Fibroblast of lung (primary cell): ENCODE measurements around the gene ZNF503.

Source experiments
- EZH2 ChIP-seq: IDR thresholded peaks from 2 replicates; pipeline ENCODE4 v1.5.1; 2012; ENCODE audit warnings: low read length, control low read depth, mild to moderate bottlenecking; ENCODE audit errors: missing control alignments
- TF ChIP-seq, protein P1 (sequence below), 2 donors: IDR thresholded peaks in 1 of 2; conservative IDR thresholded peaks in 1 of 2; 1 replicate in 1 of 2; 2 replicates in 1 of 2; pipeline ENCODE4 v1.5.1; 2011 to 2012; ENCODE audit warnings: low read length in 2 of 2, control low read depth in 1 of 2, inconsistent platforms in 1 of 2, low read depth in 1 of 2, mild to moderate bottlenecking in 1 of 2

DNA sequence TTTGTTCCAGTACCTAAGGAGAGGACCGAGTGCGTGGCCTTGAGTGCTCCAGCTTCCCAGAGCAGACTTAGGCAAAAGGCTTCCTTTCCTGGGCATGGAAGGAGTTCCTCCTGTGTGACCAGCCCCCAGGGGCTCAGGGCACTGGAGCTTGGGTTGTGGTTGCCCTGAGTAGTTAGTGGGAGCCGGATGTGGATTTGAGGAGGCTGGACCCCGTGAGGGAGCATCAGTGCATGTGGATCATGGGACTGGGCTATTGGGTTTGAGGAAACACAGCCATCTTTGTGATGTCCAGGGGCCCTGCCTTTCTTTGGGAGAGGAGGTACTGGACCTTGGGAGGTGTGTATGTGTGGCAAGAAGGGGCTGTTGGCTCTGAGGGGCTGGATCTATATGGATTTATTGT lies 38.2 kb upstream of the ZNF503 start:
- TF ChIP-seq, protein P1, sequence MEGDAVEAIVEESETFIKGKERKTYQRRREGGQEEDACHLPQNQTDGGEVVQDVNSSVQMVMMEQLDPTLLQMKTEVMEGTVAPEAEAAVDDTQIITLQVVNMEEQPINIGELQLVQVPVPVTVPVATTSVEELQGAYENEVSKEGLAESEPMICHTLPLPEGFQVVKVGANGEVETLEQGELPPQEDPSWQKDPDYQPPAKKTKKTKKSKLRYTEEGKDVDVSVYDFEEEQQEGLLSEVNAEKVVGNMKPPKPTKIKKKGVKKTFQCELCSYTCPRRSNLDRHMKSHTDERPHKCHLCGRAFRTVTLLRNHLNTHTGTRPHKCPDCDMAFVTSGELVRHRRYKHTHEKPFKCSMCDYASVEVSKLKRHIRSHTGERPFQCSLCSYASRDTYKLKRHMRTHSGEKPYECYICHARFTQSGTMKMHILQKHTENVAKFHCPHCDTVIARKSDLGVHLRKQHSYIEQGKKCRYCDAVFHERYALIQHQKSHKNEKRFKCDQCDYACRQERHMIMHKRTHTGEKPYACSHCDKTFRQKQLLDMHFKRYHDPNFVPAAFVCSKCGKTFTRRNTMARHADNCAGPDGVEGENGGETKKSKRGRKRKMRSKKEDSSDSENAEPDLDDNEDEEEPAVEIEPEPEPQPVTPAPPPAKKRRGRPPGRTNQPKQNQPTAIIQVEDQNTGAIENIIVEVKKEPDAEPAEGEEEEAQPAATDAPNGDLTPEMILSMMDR (conservative IDR thresholded peaks at IDR 0.05 in 1 of 2, IDR thresholded peaks at IDR 0.05 in 1 of 2; ENCODE audit: low read depth in 1 of 2, low read length in 2 of 2), result no peak
- no peak for TF ChIP-seq EZH2
